Esophagus muscularis mucosa (tissue), 4 donors: ENCODE results near the gene C1QTNF9B. TPM values are rescaled to one million over a fixed set of nuclear protein-coding genes. Genes with fewer than 3 reads are reported as not detected.

ENCODE experiments used
- DNase-seq: peaks from one replicate; pipeline ENCODE4 v3.0.0-alpha.2; 2017; ENCODE audit errors: extremely low spot score
- H3K27ac ChIP-seq, 4 donors: fragments of 200-600 bp; sonication (generic); replicated peaks in 1 of 4; 1 replicate in 3 of 4; 2 replicates in 1 of 4; pipeline ENCODE4 v1.5.1; 2016 to 2019; ENCODE audit warnings: mild to moderate bottlenecking in 1 of 4
- H3K27me3 ChIP-seq, 4 donors: fragments of 200-600 bp; sonication (generic); one replicate each; pipeline versions ENCODE4 v1.5.1 to v1.6.0; 2016 to 2019
- H3K36me3 ChIP-seq, 4 donors: fragments of 200-600 bp; sonication (generic); one replicate each; pipeline ENCODE4 v1.5.1; 2016 to 2019
- H3K4me1 ChIP-seq, 4 donors: fragments of 200-600 bp; sonication (generic); one replicate each; pipeline ENCODE4 v1.5.1; 2016 to 2019
- H3K4me3 ChIP-seq, 4 donors: fragments of 200-600 bp; sonication (generic); 1 replicate in 2 of 4; 2 replicates in 2 of 4; pipeline ENCODE4 v1.5.1; 2016 to 2019; ENCODE audit warnings: mild to moderate bottlenecking in 4 of 4, moderate library complexity in 1 of 4
- H3K9me3 ChIP-seq, 4 donors: fragments of 200-600 bp; sonication (generic); 1 replicate in 3 of 4; 2 replicates in 1 of 4; pipeline ENCODE4 v1.5.1; 2016 to 2019
- CTCF ChIP-seq, 3 experiments: fragments of 200-600 bp in 2 of 3; fragments of 450-650 bp in 1 of 3; sonication (generic) in 2 of 3; IDR thresholded peaks; one replicate each; pipeline ENCODE4 v1.5.1; 2017 to 2019; ENCODE audit warnings: antibody characterized with exemption in 3 of 3, mild to moderate bottlenecking in 2 of 3, moderate library complexity in 1 of 3
- EP300 ChIP-seq: sonication (generic); formaldehyde crosslinking; IDR thresholded peaks from one replicate; pipeline ENCODE4 v1.6.1; 2017; ENCODE audit warnings: antibody characterized with exemption
- POLR2A ChIP-seq: fragments of 450-650 bp; IDR thresholded peaks from one replicate; pipeline ENCODE4 v1.6.1; 2017; ENCODE audit warnings: antibody characterized with exemption, moderate library complexity, mild to moderate bottlenecking, low read depth
- POLR2AphosphoS5 ChIP-seq, 2 donors: sonication (generic); formaldehyde crosslinking; IDR thresholded peaks; one replicate each; pipeline ENCODE4 v1.6.1; 2017; ENCODE audit warnings: antibody characterized with exemption in 2 of 2
- WGBS: methylation state at CpG from one replicate; pipeline ENCODE4 v1.1.5; 2018; 5-methylcytosine and 5-hydroxymethylcytosine counted together
- intact Hi-C: fragments of 100-400 bp; cut with DNase I; formaldehyde crosslinking; loops from one replicate; pipeline ENCODE4 v1.15.1; 2023
- total RNA-seq, 4 donors: library from RNA; depleted of rRNA; stranded (reverse); fragments of >200 nt; gene quantifications; one replicate each; pipeline versions ENCODE4 v1.1.0 to v1.2.1, GENCODE V29; 2016

The C1QTNF9B gene
- total RNA-seq, 4 donors from 2014 or later = 0.32 to 0.86 TPM; not detected in 2

GRCh38 chr13:23934520-23934919 is 37.2 kb upstream of the C1QTNF9B start:
- WGBS = 86% methylated on average over 2 of the region's 2 CpGs
- no peak for TF ChIP-seq POLR2AphosphoS5 (IDR thresholded peaks at IDR 0.05)
- TF ChIP-seq CTCF (IDR thresholded peaks at IDR 0.05) = no peak
- no peak for TF ChIP-seq POLR2A
- TF ChIP-seq EP300 = no peak
- Histone ChIP-seq H3K36me3 (no peaks in the 10 kb centered on the region), H3K4me3 (no peak overlapping the region), H3K4me1 (no peaks in the 10 kb centered on the region), H3K27ac (no peak overlapping the region), H3K9me3 (no peaks in the 10 kb centered on the region), H3K27me3 (peaks cover 0 to 10% (median 0%) of the 10 kb centered on the region in 4 donors)
- no peak for DNase-seq
- intact Hi-C loops = no loop called here

- Histone ChIP-seq H3K4me1 (no peaks in the 10 kb centered on the region), H3K27ac (no peak overlapping the region), H3K4me3 (no peak overlapping the region), H3K36me3 (no peaks in the 10 kb centered on the region), H3K27me3 (no peaks in the 10 kb centered on the region), H3K9me3 (no peaks in the 10 kb centered on the region)
- WGBS = 86% methylated on average over 2 of the region's 2 CpGs
- no peak for DNase-seq
- TF ChIP-seq POLR2AphosphoS5 (IDR thresholded peaks at IDR 0.05) = no peak
- TF ChIP-seq EP300 = no peak
- no peak for TF ChIP-seq CTCF (IDR thresholded peaks at IDR 0.05)
- TF ChIP-seq POLR2A = no peak
- intact Hi-C loops = no loop called here
Observed at GRCh38 chr13:23928985-23929384, 31.7 kb upstream of the C1QTNF9B start.

- Histone ChIP-seq H3K4me3 (no peak overlapping the region), H3K27me3 (no peaks in the 10 kb centered on the region), H3K9me3 (no peaks in the 10 kb centered on the region), H3K4me1 (no peaks in the 10 kb centered on the region), H3K36me3 (no peaks in the 10 kb centered on the region), H3K27ac (no peak overlapping the region)
- DNase-seq = no peak
- intact Hi-C loops = loop anchor here (5.0 kb wide), 1 partner anchor 304 kb away; no protein-coding TSS in a partner anchor
- no peak for TF ChIP-seq POLR2A
- TF ChIP-seq EP300 = no peak
- no peak for TF ChIP-seq CTCF (IDR thresholded peaks at IDR 0.05)
- TF ChIP-seq POLR2AphosphoS5 (IDR thresholded peaks at IDR 0.05) = no peak
- WGBS = 55% methylated on average over 1 of the region's 1 CpG
Observed at GRCh38 chr13:23923031-23923430, 25.7 kb upstream of the C1QTNF9B start.

- Histone ChIP-seq H3K27ac (no peak overlapping the region), H3K27me3 (no peaks in the 10 kb centered on the region), H3K36me3 (no peaks in the 10 kb centered on the region), H3K4me3 (no peak overlapping the region), H3K4me1 (no peaks in the 10 kb centered on the region), H3K9me3 (no peaks in the 10 kb centered on the region)
- TF ChIP-seq CTCF (IDR thresholded peaks at IDR 0.05) (no peak), POLR2AphosphoS5 (IDR thresholded peaks at IDR 0.05) (no peak), POLR2A (no peak), EP300 (no peak)
- 82% methylated on average over 5 of the region's 5 CpGs for WGBS
- intact Hi-C loops = loop anchor here (5.0 kb wide), 1 partner anchor 305 kb away; no protein-coding TSS in a partner anchor
- DNase-seq = no peak
Observed at GRCh38 chr13:23922005-23922932, 25.0 kb upstream of the C1QTNF9B start.
